ENCODE results near the gene TSTD2. TPM values are rescaled to one million over a fixed set of nuclear protein-coding genes. Genes with fewer than 3 reads are reported as not detected.

The TSTD2 gene
- total RNA-seq, 4 donors from 2014 or later, result 6.9 to 20.0 (median 10.1) TPM

DNA sequence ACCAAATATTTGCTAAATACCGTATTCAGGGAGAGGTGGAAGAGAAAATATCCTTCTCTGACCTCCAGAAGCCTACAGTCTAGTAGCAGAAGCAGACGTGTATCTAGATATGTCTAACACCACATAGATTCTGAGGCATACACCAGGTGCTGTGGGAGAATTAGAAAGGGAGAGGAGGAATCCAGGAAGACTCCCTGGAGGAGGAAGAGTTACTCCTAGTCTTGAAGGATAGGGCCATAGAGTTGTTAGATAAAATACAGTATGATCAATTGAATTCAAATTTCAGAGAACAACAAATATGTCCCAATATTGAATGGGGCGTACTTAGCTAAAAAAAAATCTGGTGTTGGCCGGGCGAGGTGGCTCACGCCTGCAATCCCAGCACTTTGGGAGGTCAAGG is 73.0 kb downstream of the TSTD2 start:
- H3K27me3 ChIP-seq, result no peaks in the 10 kb centered on the region
- intact Hi-C loops (cut with DNase I), result no loop called here
- TF ChIP-seq POLR2A (IDR thresholded peaks at IDR 0.05), result no peak
- TF ChIP-seq, protein P1, sequence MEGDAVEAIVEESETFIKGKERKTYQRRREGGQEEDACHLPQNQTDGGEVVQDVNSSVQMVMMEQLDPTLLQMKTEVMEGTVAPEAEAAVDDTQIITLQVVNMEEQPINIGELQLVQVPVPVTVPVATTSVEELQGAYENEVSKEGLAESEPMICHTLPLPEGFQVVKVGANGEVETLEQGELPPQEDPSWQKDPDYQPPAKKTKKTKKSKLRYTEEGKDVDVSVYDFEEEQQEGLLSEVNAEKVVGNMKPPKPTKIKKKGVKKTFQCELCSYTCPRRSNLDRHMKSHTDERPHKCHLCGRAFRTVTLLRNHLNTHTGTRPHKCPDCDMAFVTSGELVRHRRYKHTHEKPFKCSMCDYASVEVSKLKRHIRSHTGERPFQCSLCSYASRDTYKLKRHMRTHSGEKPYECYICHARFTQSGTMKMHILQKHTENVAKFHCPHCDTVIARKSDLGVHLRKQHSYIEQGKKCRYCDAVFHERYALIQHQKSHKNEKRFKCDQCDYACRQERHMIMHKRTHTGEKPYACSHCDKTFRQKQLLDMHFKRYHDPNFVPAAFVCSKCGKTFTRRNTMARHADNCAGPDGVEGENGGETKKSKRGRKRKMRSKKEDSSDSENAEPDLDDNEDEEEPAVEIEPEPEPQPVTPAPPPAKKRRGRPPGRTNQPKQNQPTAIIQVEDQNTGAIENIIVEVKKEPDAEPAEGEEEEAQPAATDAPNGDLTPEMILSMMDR (IDR thresholded peaks at IDR 0.05), result no peak
- no peaks in the 10 kb centered on the region for H3K36me3 ChIP-seq
- H3K4me3 ChIP-seq, result no peak overlapping the region
- 80 to 87% methylated on average over 6 of the region's 6 CpGs for WGBS, 2 donors
- H3K4me1 ChIP-seq, result peaks cover 11 to 75% (median 35%) of the 10 kb centered on the region in 3 donors
- H3K27ac ChIP-seq, result peak overlapping the region in 1 of 4 donors; percentile 1
- H3K9me3 ChIP-seq, result no peaks in the 10 kb centered on the region
- no peak for DNase-seq

DNA sequence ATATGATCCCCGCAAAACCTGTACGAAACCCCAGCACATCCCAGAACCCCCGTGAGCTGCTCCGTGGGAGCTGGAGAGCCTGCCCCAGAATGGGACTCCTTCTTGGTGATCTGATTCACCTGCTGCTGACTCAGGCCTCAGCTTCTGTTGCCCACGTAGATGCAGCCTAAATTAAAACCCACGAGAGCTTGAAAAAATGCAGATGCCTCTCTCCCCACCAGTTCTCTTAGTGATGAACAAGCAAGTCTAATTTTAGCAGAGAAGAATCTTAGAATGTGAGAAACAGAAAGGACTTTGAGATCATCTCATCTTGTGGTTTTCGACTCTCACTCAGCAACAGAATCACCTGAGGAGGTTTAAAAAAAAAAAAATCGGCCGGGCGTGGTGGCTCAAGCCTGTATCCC is 74.1 kb downstream of the TSTD2 start:
- H3K27ac ChIP-seq, result peak overlapping the region; percentile 62 to 91 (median 89)
- 56 to 69% methylated on average over 5 to 10 of the region's 10 CpGs for WGBS, 2 donors
- no peaks in the 10 kb centered on the region for H3K9me3 ChIP-seq
- TF ChIP-seq, protein P1 (IDR thresholded peaks at IDR 0.05), result no peak
- no peak for TF ChIP-seq POLR2A (IDR thresholded peaks at IDR 0.05)
- H3K4me3 ChIP-seq, result no peak overlapping the region
- no peak for DNase-seq
- peaks cover 0 to 7% (median 0%) of the 10 kb centered on the region in 4 donors for H3K27me3 ChIP-seq
- intact Hi-C loops (cut with DNase I), result no loop called here
- H3K36me3 ChIP-seq, result no peaks in the 10 kb centered on the region
- H3K4me1 ChIP-seq, result peaks cover 10 to 64% (median 25%) of the 10 kb centered on the region in 3 donors

DNA sequence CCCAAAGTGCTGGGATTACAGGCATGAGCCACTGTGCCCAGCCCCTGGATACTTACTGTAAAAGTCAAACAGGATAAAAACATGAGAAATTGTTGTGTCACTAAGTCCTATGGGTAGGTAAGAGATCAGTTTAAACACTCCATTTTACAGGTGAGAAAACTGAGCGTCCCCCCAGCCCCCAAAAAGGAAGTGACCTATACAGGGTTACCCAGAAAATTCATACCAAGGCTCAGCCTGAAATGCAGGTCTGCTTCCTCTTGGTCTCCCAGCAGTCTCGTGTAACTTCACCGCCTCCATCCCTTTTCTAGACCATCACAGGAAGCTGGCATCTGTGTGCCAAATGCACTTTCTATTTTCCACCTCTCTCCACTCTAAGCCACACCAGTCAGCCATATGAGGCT is 74.5 kb downstream of the TSTD2 start:
- TF ChIP-seq, protein P1 (IDR thresholded peaks at IDR 0.05), result no peak
- no peak for TF ChIP-seq POLR2A (IDR thresholded peaks at IDR 0.05)
- intact Hi-C loops (cut with DNase I), result no loop called here
- no peaks in the 10 kb centered on the region for H3K9me3 ChIP-seq
- DNase-seq, result no peak
- H3K4me3 ChIP-seq, result no peak overlapping the region
- H3K27me3 ChIP-seq, result peaks cover 0 to 9% (median 0%) of the 10 kb centered on the region in 4 donors
- peaks cover 5 to 60% (median 21%) of the 10 kb centered on the region in 3 donors for H3K4me1 ChIP-seq
- no peaks in the 10 kb centered on the region for H3K36me3 ChIP-seq
- 38 to 60% methylated on average over 3 of the region's 3 CpGs for WGBS, 2 donors
- peak overlapping the region; percentile 62 to 91 (median 89) for H3K27ac ChIP-seq

DNA sequence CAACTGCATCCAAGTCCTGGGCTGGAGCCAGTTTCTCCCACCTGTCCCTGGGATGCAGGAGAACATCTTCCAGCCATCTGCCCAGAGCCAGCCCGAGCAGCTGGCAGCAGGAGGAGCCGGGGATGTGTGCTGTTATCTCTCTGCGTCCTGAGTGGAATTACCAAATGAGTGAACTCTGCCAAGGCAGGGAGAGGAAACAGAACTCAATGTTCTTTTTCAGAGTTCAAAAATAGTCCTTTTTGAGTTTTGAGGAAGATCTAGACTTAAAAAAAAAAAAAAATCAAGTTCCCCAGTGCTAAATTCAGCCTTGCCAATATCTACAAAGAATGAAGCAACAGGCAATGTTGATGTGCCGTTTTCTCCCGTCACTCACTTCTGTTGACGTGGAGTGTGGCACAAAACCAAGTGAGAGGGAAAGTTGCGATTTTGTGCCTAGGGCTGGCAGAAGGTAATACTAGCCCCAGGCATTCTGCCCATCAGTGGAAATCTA is 75.5 kb downstream of the TSTD2 start:
- TF ChIP-seq POLR2A (IDR thresholded peaks at IDR 0.05), result peak in 1 of 4 donors; percentile 45
- TF ChIP-seq, protein P1 (IDR thresholded peaks at IDR 0.05), result no peak
- Histone ChIP-seq H3K36me3 (no peaks in the 10 kb centered on the region), H3K9me3 (no peaks in the 10 kb centered on the region), H3K27ac (peak overlapping the region; percentile 70 to 91 (median 89)), H3K4me1 (peaks cover 4 to 50% (median 12%) of the 10 kb centered on the region in 3 donors), H3K4me3 (peak overlapping the region in 1 of 4 donors; percentile 10), H3K27me3 (peaks cover 0 to 18% (median 0%) of the 10 kb centered on the region in 4 donors)
- 15 to 17% methylated on average over 5 to 7 of the region's 7 CpGs for WGBS, 2 donors
- DNase-seq, result no peak
- intact Hi-C loops (cut with DNase I), result no loop called here

DNA sequence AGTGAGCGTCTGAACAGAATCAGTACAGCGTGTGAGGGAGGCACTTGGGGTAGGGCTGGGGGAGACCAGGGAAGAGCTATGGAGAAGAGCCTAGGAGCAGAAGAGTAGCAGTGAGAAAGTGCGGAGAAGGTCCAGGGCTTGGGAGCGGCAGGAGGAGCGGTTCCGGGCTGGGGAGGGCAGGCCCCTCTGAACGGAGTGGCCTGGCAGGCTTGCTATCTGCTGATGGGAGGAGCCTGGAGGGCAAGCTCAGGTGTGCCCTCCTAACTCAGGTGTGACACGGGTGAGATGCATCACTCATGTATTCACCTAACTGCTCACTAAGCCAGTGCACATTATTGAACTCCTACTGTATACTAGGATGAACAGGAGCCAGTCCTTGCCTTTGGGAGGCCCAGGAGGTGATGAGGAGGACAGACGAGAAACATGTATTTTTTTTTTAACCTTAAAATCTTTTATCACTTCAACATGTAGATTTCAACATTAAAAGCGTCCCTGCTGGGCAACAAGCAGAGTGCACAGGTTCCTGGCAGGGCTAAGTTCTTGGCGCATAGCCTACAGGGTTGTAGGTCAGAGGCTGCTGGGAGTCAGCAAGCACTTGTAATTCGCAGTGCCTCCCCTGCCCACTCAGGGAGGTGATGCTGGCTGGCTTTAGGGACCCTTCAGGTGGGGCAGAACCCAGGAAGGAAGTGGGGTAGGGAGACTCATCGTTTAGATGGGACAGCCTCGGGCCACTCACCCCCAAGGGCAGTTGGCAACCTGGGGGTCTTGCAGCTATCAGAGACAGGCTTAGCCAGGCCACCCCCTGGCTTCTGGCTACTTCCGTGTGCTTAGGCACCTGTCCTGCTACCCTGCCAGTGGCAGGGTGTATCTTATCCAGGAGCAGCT is 76.2 kb downstream of the TSTD2 start:
- H3K36me3 ChIP-seq, result no peaks in the 10 kb centered on the region
- intact Hi-C loops (cut with DNase I), result no loop called here
- no peak for DNase-seq
- H3K27me3 ChIP-seq, result peaks cover 0 to 18% (median 0%) of the 10 kb centered on the region in 4 donors
- H3K4me3 ChIP-seq, result no peak overlapping the region
- peaks cover 4 to 46% (median 12%) of the 10 kb centered on the region in 3 donors for H3K4me1 ChIP-seq
- no peaks in the 10 kb centered on the region for H3K9me3 ChIP-seq
- H3K27ac ChIP-seq, result peak overlapping the region; percentile 70 to 91 (median 89)
- TF ChIP-seq, protein P1 (IDR thresholded peaks at IDR 0.05), result no peak
- TF ChIP-seq POLR2A (IDR thresholded peaks at IDR 0.05), result no peak
- 68 to 77% methylated on average over 12 to 13 of the region's 15 CpGs for WGBS, 2 donors

All from esophagus squamous epithelium (tissue), 5 donors.